ENCODE data around the gene TNIP1.
A peak's percentile ranks its signal among the peaks of the same experiment; 100 is the strongest.

GRCh38 chr5:151002250-151002649, 78.6 kb downstream of the TNIP1 start:
- no peak for TF ChIP-seq POLR2A (IDR thresholded peaks at IDR 0.05)
- TF ChIP-seq CTCF (IDR thresholded peaks at IDR 0.05 in 4 of 5, conservative IDR thresholded peaks at IDR 0.05 in 1 of 5), result peak; percentile 67 to 81 (median 73)

All from gastrocnemius medialis (tissue), 4 donors.